Measurements from ENCODE around the gene EDNRA.

Gene EDNRA

DNA sequence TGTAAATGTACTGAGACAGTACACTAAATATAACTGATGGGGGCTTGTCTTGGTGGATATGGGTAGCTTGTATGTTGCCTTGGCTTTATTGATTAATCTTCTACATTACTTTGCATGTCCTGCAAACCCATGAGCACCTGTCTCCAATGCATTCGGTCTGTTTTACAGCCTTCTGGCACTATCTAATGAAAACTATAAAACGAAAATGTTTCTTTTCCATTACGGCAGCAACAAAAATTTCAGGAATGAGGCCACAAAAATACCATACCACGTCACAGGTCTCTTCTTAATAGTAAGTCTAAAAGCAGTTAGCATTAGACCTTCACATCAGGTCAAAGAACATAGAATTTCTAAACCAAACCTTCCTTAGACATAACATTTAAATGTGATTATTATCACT is 49.8 kb downstream of the EDNRA start:
- no peak for DNase-seq (ENCODE audit: low read depth)
- H3K4me3 ChIP-seq (ENCODE audit: low read depth, low read length), result no peak overlapping the region
- TF ChIP-seq, protein P1, sequence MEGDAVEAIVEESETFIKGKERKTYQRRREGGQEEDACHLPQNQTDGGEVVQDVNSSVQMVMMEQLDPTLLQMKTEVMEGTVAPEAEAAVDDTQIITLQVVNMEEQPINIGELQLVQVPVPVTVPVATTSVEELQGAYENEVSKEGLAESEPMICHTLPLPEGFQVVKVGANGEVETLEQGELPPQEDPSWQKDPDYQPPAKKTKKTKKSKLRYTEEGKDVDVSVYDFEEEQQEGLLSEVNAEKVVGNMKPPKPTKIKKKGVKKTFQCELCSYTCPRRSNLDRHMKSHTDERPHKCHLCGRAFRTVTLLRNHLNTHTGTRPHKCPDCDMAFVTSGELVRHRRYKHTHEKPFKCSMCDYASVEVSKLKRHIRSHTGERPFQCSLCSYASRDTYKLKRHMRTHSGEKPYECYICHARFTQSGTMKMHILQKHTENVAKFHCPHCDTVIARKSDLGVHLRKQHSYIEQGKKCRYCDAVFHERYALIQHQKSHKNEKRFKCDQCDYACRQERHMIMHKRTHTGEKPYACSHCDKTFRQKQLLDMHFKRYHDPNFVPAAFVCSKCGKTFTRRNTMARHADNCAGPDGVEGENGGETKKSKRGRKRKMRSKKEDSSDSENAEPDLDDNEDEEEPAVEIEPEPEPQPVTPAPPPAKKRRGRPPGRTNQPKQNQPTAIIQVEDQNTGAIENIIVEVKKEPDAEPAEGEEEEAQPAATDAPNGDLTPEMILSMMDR (IDR thresholded peaks at IDR 0.05; ENCODE audit: control insufficient read depth, extremely low read depth, insufficient read depth), result no peak

GRCh38 chr4:147532896-147533295 is 52.0 kb downstream of the EDNRA start:
- TF ChIP-seq, protein P1 (IDR thresholded peaks at IDR 0.05; ENCODE audit: control insufficient read depth, extremely low read depth, insufficient read depth), result no peak
- no peak overlapping the region for H3K4me3 ChIP-seq (ENCODE audit: low read depth, low read length)
- no peak for DNase-seq (ENCODE audit: low read depth)

DNA sequence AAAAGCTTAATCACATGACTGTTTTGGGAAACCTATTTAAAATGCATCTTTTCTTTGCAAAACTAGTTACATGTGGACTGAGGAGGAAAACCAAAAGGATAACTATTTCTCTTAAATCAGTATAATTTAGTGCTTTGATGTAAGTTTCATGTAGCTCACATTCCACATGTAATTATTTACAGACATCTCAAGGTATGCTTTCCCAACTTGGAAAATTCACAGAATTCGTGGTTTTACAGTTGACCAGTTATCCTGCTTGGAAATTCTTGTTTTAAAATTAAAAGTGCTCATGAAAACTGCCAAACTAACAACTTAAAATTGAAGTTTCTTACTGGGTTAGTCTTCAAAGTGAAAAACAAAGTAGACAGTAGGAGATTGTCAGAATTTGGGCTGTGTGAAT is 52.4 kb downstream of the EDNRA start:
- no peak for DNase-seq (ENCODE audit: low read depth)
- no peak overlapping the region for H3K4me3 ChIP-seq (ENCODE audit: low read depth, low read length)
- TF ChIP-seq, protein P1 (IDR thresholded peaks at IDR 0.05; ENCODE audit: control insufficient read depth, extremely low read depth, insufficient read depth), result no peak

DNA sequence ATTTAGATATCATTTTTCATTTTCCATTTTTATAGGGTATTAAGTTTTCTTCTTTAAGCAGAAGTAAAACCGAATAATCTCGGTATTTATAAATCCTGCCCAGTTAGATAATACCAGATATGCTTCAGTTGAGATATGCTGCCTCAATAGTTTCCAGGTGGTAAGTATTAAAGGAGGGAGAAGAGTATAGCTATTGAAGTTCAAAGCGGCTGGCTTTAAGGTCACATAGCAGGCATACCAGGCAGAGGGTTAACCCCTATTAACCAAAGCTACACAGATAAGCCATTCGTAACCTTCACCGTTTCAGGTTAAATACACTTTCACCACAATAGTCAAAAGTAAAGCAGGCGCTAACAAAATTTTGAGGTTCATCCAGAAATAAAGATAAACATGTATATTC is 54.2 kb downstream of the EDNRA start:
- DNase-seq (ENCODE audit: low read depth), result no peak
- H3K4me3 ChIP-seq (ENCODE audit: low read depth, low read length), result no peak overlapping the region
- TF ChIP-seq, protein P1 (IDR thresholded peaks at IDR 0.05; ENCODE audit: control insufficient read depth, extremely low read depth, insufficient read depth), result no peak

DNA sequence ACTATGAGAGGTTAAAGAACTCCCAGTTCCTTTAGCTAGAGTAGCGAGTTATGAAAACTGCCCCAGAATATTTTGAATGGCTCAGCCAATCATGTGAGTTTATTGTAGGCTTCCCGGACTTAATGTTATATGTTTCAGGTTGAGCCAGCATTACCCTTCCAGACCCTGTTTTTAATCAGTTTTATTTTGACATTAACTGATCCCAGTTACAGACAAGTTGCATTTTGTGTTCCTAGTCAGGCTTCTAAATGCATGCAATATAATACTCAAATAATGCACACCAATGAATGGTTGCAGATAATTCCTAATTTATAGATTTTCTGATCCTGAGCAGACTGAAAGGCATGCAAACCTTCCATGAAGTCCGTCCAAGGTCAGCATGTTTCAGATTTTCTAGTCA is 57.8 kb downstream of the EDNRA start:
- TF ChIP-seq, protein P1 (IDR thresholded peaks at IDR 0.05; ENCODE audit: control insufficient read depth, extremely low read depth, insufficient read depth), result no peak

DNA sequence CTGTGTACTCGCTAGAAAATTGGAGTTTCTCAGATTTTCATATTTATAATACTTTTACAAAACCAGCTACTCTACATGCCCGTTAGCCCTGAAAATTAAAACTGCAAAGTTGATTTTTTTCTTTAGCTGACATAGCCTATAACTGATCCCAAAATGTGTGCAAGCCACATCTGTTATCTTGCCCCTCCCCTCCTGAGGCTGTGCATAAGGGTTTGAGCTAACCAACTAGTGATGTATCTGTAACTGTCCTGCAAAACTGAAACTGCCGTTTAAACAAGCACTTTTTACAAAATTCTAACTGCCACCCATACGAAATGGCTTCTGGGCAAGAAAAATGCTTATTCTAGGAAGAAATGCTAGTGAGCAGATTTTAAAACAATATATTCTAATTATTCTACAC is 59.1 kb downstream of the EDNRA start:
- TF ChIP-seq, protein P1 (IDR thresholded peaks at IDR 0.05; ENCODE audit: control insufficient read depth, extremely low read depth, insufficient read depth), result no peak
- DNase-seq (ENCODE audit: low read depth), result no peak
- H3K4me3 ChIP-seq (ENCODE audit: low read depth, low read length), result no peak overlapping the region

More for the DNA sequence above, 57.8 kb downstream of the EDNRA start:
- no peak for DNase-seq (ENCODE audit: low read depth)
- H3K4me3 ChIP-seq (ENCODE audit: low read depth, low read length), result no peak overlapping the region

- TF ChIP-seq, protein P1 (IDR thresholded peaks at IDR 0.05; ENCODE audit: control insufficient read depth, extremely low read depth, insufficient read depth), result no peak
- DNase-seq (ENCODE audit: low read depth), result no peak
- H3K4me3 ChIP-seq (ENCODE audit: low read depth, low read length), result no peak overlapping the region
These were observed 61.5 kb downstream of the EDNRA start for GRCh38 chr4:147542229-147542990.
